HCT116 (cell line): ENCODE measurements around the gene CDH13.

Experiments
- ATF3 ChIP-seq: IDR thresholded peaks from 2 replicates; pipeline ENCODE4 v1.6.1; 2012
- CEBPB ChIP-seq: IDR thresholded peaks from 2 replicates; pipeline ENCODE4 v1.6.1; 2012; ENCODE audit warnings: low read depth
- CTCF ChIP-seq, 3 experiments: fragments of 200-600 bp in 1 of 3; sonication (generic) in 1 of 3; IDR thresholded peaks in 2 of 3; conservative IDR thresholded peaks in 1 of 3; 2 replicates each; pipeline ENCODE4 v1.5.1; 2012 to 2017; ENCODE audit warnings: low read depth in 2 of 3, low read length in 2 of 3, antibody characterized with exemption in 1 of 3, borderline replicate concordance in 1 of 3, control low read depth in 1 of 3, mild to moderate bottlenecking in 1 of 3, mixed read lengths in 1 of 3, mixed run types in 1 of 3, moderate library complexity in 1 of 3; ENCODE audit not compliant: insufficient read depth in 1 of 3
- EZH2 ChIP-seq: fragments of 200-600 bp; sonication (generic); IDR thresholded peaks from 2 replicates; pipeline ENCODE4 v1.6.1; 2017; ENCODE audit warnings: antibody characterized with exemption, mixed run types
- EZH2phosphoT487 ChIP-seq: fragments of 200-600 bp; IDR thresholded peaks from 2 replicates; pipeline ENCODE4 v1.6.1; 2018; ENCODE audit warnings: antibody characterized with exemption, borderline replicate concordance
- FOSL1 ChIP-seq: IDR thresholded peaks from 2 replicates; pipeline ENCODE4 v1.6.1; 2012; ENCODE audit warnings: low read depth
- JUND ChIP-seq: IDR thresholded peaks from 2 replicates; pipeline ENCODE4 v1.6.1; 2012
- MAX ChIP-seq: IDR thresholded peaks from 2 replicates; pipeline ENCODE4 v1.6.1; 2012
- POLR2A ChIP-seq: IDR thresholded peaks from 2 replicates; pipeline ENCODE4 v1.7.0; 2011; ENCODE audit warnings: borderline replicate concordance; ENCODE audit not compliant: insufficient read depth, insufficient read length; ENCODE audit errors: extremely low read depth
- POLR2AphosphoS5 ChIP-seq: IDR thresholded peaks from 2 replicates; pipeline ENCODE4 v1.6.1; 2011; ENCODE audit warnings: mild to moderate bottlenecking, low read depth, low read length, moderate library complexity
- RAD21 ChIP-seq: IDR thresholded peaks from 2 replicates; pipeline ENCODE4 v1.6.1; 2012; ENCODE audit warnings: low read depth, mild to moderate bottlenecking
- SIN3A ChIP-seq: IDR thresholded peaks from 2 replicates; pipeline ENCODE4 v1.6.1; 2012; ENCODE audit warnings: low read depth
- TCF7L2 ChIP-seq: IDR thresholded peaks from 2 replicates; pipeline ENCODE4 v1.7.0; 2011; ENCODE audit warnings: borderline replicate concordance, inconsistent platforms; ENCODE audit not compliant: insufficient read depth, insufficient read length; ENCODE audit errors: extremely low read depth

- no peak for TF ChIP-seq RAD21
- TF ChIP-seq CTCF (IDR thresholded peaks at IDR 0.05 in 2 of 3, conservative IDR thresholded peaks at IDR 0.05 in 1 of 3; ENCODE audit: borderline replicate concordance in 1 of 3, insufficient read depth in 1 of 3, low read depth in 2 of 3, low read length in 2 of 3) = no peak
- no peak for TF ChIP-seq SIN3A
- no peak for TF ChIP-seq POLR2AphosphoS5
- TF ChIP-seq MAX = no peak
- TF ChIP-seq POLR2A = no peak
- no peak for TF ChIP-seq JUND
- TF ChIP-seq CEBPB = no peak
- TF ChIP-seq EZH2 = no peak
- no peak for TF ChIP-seq ATF3
- TF ChIP-seq FOSL1 = no peak
- no peak for TF ChIP-seq EZH2phosphoT487
- TF ChIP-seq TCF7L2 = no peak
Measured at GRCh38 chr16:82715833-82716232, 89.1 kb downstream of the CDH13 start.
